Ovary (tissue), 3 donors: ENCODE data around the gene ZNF629.

Source experiments
- CTCF ChIP-seq, 3 donors: fragments of 450-650 bp in 2 of 3; fragments of 200-600 bp in 1 of 3; IDR thresholded peaks; one replicate each; pipeline versions ENCODE4 v1.5.1 to v1.8.0; 2016 to 2022; ENCODE audit warnings: antibody characterized with exemption in 3 of 3, mild to moderate bottlenecking in 1 of 3
- EP300 ChIP-seq: sonication (generic); formaldehyde crosslinking; IDR thresholded peaks from one replicate; pipeline ENCODE4 v1.6.1; 2017; ENCODE audit warnings: antibody characterized with exemption
- donor health status: DM: no; HTN: no; CAD: no.

- no peak for TF ChIP-seq CTCF (IDR thresholded peaks at IDR 0.05)
- TF ChIP-seq EP300, result no peak
Observed at GRCh38 chr16:30787613-30788378, 791 bp upstream of the ZNF629 start.
